Breast epithelium (tissue), 3 donors: ENCODE data around the gene MTMR1.

ENCODE experiments used
- CTCF ChIP-seq, 3 donors: fragments of 450-650 bp; IDR thresholded peaks; one replicate each; pipeline ENCODE4 v1.5.1; 2016 to 2017; ENCODE audit warnings: antibody characterized with exemption in 3 of 3, mild to moderate bottlenecking in 3 of 3, moderate library complexity in 3 of 3
- POLR2AphosphoS5 ChIP-seq, 3 donors: sonication (generic); formaldehyde crosslinking; IDR thresholded peaks; one replicate each; pipeline ENCODE4 v1.6.1; 2017; ENCODE audit warnings: antibody characterized with exemption in 3 of 3

- TF ChIP-seq CTCF (IDR thresholded peaks at IDR 0.05): no peak
- no peak for TF ChIP-seq POLR2AphosphoS5 (IDR thresholded peaks at IDR 0.05)
Observed at GRCh38 chrX:150664290-150664689, 28.9 kb upstream of the MTMR1 start.
